ENCODE measurements around the gene DNAAF1. TPM values are rescaled to one million over a fixed set of nuclear protein-coding genes. Genes with fewer than 3 reads are reported as not detected.

The DNAAF1 gene
- total and polyA plus RNA-seq, 2 of the 4 experiments (the other 2 are of a cell fraction): 0.05 TPM; not detected in 1

GRCh38 chr16:84218956-84219355 lies 73.8 kb downstream of the DNAAF1 start:
- Histone ChIP-seq H3K27me3 (ENCODE audit: control insufficient read depth, insufficient read depth, low read length) (peaks cover 33% of the 10 kb centered on the region), H3K27ac (ENCODE audit: insufficient read depth, low read length) (no peak overlapping the region), H3K4me1 (ENCODE audit: control insufficient read depth, insufficient read depth, low read length) (peaks cover 1% of the 10 kb centered on the region; the same call in 1 of the 2 replicates), H3K4me3 (ENCODE audit: insufficient read depth, low read depth, low read length) (no peak overlapping the region), H4K5ac (ENCODE audit: low read depth, low read length) (no peak overlapping the region), H4K20me1 (ENCODE audit: insufficient read depth, low read length) (no peaks in the 10 kb centered on the region), H3K79me1 (ENCODE audit: low read depth in 1 of 2, low read length in 2 of 2) (no peaks in the 10 kb centered on the region), H2BK5ac (ENCODE audit: low read depth, low read length, poor library complexity, severe bottlenecking) (no peak overlapping the region), H3K36me3 (ENCODE audit: control insufficient read depth, insufficient read depth, low read length) (no peaks in the 10 kb centered on the region), H4K91ac (ENCODE audit: insufficient read depth, low read depth, low read length) (no peak overlapping the region), H3K18ac (ENCODE audit: low read depth, low read length) (no peak overlapping the region), H3K4me2 (ENCODE audit: low read depth, low read length) (no peak overlapping the region), H3K9me1 (ENCODE audit: insufficient read depth, low read length) (0 out of 2 replicates have a peak, but pooled peaks cover 2% of the 10 kb centered on the region), H3K9ac (ENCODE audit: low read depth, low read length) (no peak overlapping the region), H2BK20ac (ENCODE audit: low read depth, low read length) (no peak overlapping the region), H3K56ac (ENCODE audit: extremely low read depth, insufficient read depth, low read length) (no peak overlapping the region), H3K14ac (replicated peaks; ENCODE audit: low read depth, low read length) (no peak overlapping the region), H3K4ac (ENCODE audit: low read depth, low read length) (no peak overlapping the region), H2BK15ac (ENCODE audit: low read depth, low read length) (no peak overlapping the region), H4K8ac (ENCODE audit: low read depth in 2 of 2, low read length in 2 of 2) (no peak overlapping the region), H3K9me3 (ENCODE audit: control insufficient read depth, insufficient read depth, low read length) (no peaks in the 10 kb centered on the region), H2BK120ac (ENCODE audit: low read depth, low read length) (no peak overlapping the region), H3K23ac (ENCODE audit: low read depth, low read length) (no peak overlapping the region), H2AFZ (replicated peaks; ENCODE audit: low read length, poor library complexity) (no peak overlapping the region), H2AK5ac (ENCODE audit: low read depth, low read length) (no peak overlapping the region), H2AK9ac (replicated peaks; ENCODE audit: low read depth, low read length, poor library complexity) (no peak overlapping the region)
- DNase-seq (no peak), ATAC-seq (ENCODE audit: low read depth) (no peak)
- 72% methylated on average over 3 of the region's 6 CpGs; no CpG with 5 or more reads in 1 of the 2 experiments for WGBS, 2 experiments (ENCODE audit: extremely low coverage in 2 of 2, insufficient read length in 1 of 2)
- POLR2A ChIA-PET (ENCODE audit: unreplicated experiment): interaction anchor here (0.6 kb wide), 1 partner anchor 168 kb away, joined by 3 read pairs; no protein-coding TSS in a partner anchor
- dilution Hi-C loops (cut with HindIII; ENCODE audit: low sequenced_read_pairs, unreplicated experiment) (no loop called here), intact Hi-C loops (cut with micrococcal nuclease) (no loop called here), in situ Hi-C loops (cut with MboI; ENCODE audit: low sequenced_read_pairs) (no loop called here)
- TF ChIP-seq RFX5 (IDR thresholded peaks at IDR 0.05; ENCODE audit: low read depth, low read length) (no peak), MAFK (IDR thresholded peaks at IDR 0.05; ENCODE audit: low read depth, low read length) (no peak), POLR2A (IDR thresholded peaks at IDR 0.05; ENCODE audit: low read depth, low read length) (no peak), CHD1 (IDR thresholded peaks at IDR 0.05; ENCODE audit: low read depth, low read length) (no peak), FOS (IDR thresholded peaks at IDR 0.05; ENCODE audit: low read depth, low read length) (no peak), CTCF (conservative IDR thresholded peaks at IDR 0.05; ENCODE audit: low read depth, low read length) (no peak), CEBPB (IDR thresholded peaks at IDR 0.05; ENCODE audit: low read depth, low read length) (no peak), RCOR1 (IDR thresholded peaks at IDR 0.05; ENCODE audit: insufficient replicate concordance, low read length) (no peak), MAZ (IDR thresholded peaks at IDR 0.05; ENCODE audit: borderline replicate concordance, low read depth, low read length) (no peak), ELK1 (IDR thresholded peaks at IDR 0.05; ENCODE audit: borderline replicate concordance, low read depth, low read length) (no peak), BHLHE40 (IDR thresholded peaks at IDR 0.05; ENCODE audit: low read depth, low read length) (no peak), USF2 (IDR thresholded peaks at IDR 0.05; ENCODE audit: low read depth, low read length) (no peak), NFE2L2 (IDR thresholded peaks at IDR 0.05; ENCODE audit: low read depth, low read length) (no peak), SMC3 (IDR thresholded peaks at IDR 0.05; ENCODE audit: low read depth, low read length) (no peak), MXI1 (IDR thresholded peaks at IDR 0.05; ENCODE audit: borderline replicate concordance, low read depth, low read length) (no peak), RAD21 (IDR thresholded peaks at IDR 0.05; ENCODE audit: low read length) (no peak)
- CTCF ChIA-PET: no interaction called here
- BruUV-seq (replicated peaks): no TSS peak
